ENCODE measurements around the gene RYR1. TPM values are rescaled to one million over a fixed set of nuclear protein-coding genes. Genes with fewer than 3 reads are reported as not detected.

Gene RYR1
- total and polyA plus RNA-seq, 2 of the 13 experiments (the other 11 are each of a cell fraction or from before 2014, with no cell fraction given), result 0.03 TPM; not detected in 1

- TF ChIP-seq NFAT5 (CRISPR knock-in tag; IDR thresholded peaks at IDR 0.05), result no peak
- TF ChIP-seq ZNF576 (CRISPR knock-in tag; IDR thresholded peaks at IDR 0.05), result no peak
- TF ChIP-seq THAP11 (CRISPR knock-in tag; IDR thresholded peaks at IDR 0.05), result no peak
- TF ChIP-seq TFDP2 (CRISPR knock-in tag; IDR thresholded peaks at IDR 0.05), result no peak; the same call in 1 of the 2 replicates
- peak; percentile 85 for TF ChIP-seq NFYC (CRISPR knock-in tag; IDR thresholded peaks at IDR 0.05)
- TF ChIP-seq, protein P1, sequence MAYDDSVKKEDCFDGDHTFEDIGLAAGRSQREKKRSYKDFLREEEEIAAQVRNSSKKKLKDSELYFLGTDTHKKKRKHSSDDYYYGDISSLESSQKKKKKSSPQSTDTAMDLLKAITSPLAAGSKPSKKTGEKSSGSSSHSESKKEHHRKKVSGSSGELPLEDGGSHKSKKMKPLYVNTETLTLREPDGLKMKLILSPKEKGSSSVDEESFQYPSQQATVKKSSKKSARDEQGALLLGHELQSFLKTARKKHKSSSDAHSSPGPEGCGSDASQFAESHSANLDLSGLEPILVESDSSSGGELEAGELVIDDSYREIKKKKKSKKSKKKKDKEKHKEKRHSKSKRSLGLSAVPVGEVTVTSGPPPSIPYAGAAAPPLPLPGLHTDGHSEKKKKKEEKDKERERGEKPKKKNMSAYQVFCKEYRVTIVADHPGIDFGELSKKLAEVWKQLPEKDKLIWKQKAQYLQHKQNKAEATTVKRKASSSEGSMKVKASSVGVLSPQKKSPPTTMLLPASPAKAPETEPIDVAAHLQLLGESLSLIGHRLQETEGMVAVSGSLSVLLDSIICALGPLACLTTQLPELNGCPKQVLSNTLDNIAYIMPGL (CRISPR knock-in tag; IDR thresholded peaks at IDR 0.05; ENCODE audit: borderline replicate concordance in 1 of 2, low read depth in 1 of 2), result no peak
- TF ChIP-seq, protein P2, sequence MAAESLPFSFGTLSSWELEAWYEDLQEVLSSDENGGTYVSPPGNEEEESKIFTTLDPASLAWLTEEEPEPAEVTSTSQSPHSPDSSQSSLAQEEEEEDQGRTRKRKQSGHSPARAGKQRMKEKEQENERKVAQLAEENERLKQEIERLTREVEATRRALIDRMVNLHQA (CRISPR knock-in tag; IDR thresholded peaks at IDR 0.05), result no peak
- TF ChIP-seq ZNF709 (CRISPR knock-in tag; IDR thresholded peaks at IDR 0.05), result no peak
- TF ChIP-seq ZNF234 (CRISPR knock-in tag; conservative IDR thresholded peaks at IDR 0.05), result no peak
- TF ChIP-seq ZMYM4 (CRISPR knock-in tag; IDR thresholded peaks at IDR 0.05), result no peak
- TF ChIP-seq SUZ12 (IDR thresholded peaks at IDR 0.05; ENCODE audit: low read depth, low read length), result no peak
- TF ChIP-seq MXD4 (CRISPR knock-in tag; IDR thresholded peaks at IDR 0.05), result no peak
- TF ChIP-seq BRCA1 (CRISPR knock-in tag; IDR thresholded peaks at IDR 0.05), result no peak
- TF ChIP-seq ZNF672 (CRISPR knock-in tag; IDR thresholded peaks at IDR 0.05), result no peak
- TF ChIP-seq, protein P3, sequence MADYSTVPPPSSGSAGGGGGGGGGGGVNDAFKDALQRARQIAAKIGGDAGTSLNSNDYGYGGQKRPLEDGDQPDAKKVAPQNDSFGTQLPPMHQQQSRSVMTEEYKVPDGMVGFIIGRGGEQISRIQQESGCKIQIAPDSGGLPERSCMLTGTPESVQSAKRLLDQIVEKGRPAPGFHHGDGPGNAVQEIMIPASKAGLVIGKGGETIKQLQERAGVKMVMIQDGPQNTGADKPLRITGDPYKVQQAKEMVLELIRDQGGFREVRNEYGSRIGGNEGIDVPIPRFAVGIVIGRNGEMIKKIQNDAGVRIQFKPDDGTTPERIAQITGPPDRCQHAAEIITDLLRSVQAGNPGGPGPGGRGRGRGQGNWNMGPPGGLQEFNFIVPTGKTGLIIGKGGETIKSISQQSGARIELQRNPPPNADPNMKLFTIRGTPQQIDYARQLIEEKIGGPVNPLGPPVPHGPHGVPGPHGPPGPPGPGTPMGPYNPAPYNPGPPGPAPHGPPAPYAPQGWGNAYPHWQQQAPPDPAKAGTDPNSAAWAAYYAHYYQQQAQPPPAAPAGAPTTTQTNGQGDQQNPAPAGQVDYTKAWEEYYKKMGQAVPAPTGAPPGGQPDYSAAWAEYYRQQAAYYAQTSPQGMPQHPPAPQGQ (CRISPR knock-in tag; IDR thresholded peaks at IDR 0.05; ENCODE audit: borderline replicate concordance), result no peak
- TF ChIP-seq GPBP1L1 (CRISPR knock-in tag; IDR thresholded peaks at IDR 0.05), result no peak
These were observed 110.5 kb downstream of the RYR1 start (continued) for GRCh38 chr19:38543807-38544568.
